Endothelial cell of umbilical vein (primary cell): ENCODE measurements around the gene FUCA2. TPM values are rescaled to one million over a fixed set of nuclear protein-coding genes. Genes with fewer than 3 reads are reported as not detected.

Experiments
- BruUV-seq: library from RNA; stranded (reverse); fragments of 400-500 nt; replicated peaks from 2 replicates; lab custom pipeline; 2021; lab: Mats Ljungman, UMichigan
- CTCF ChIA-PET: fragments of 300-600, 350-600 bp; sonication (Branson Sonifier 250); formaldehyde crosslinking; loops from one replicate; lab custom pipeline; 2021; ENCODE audit warnings: antibody characterized with exemption, inconsistent platforms; lab: Charles Lee
- POLR2A ChIA-PET: fragments of 300-600, 350-600 bp; sonication (Branson Sonifier 250); formaldehyde crosslinking; loops from one replicate; lab custom pipeline; 2021; ENCODE audit warnings: antibody characterized with exemption, inconsistent platforms; lab: Charles Lee
- DNase-seq: peaks from one replicate; pipeline ENCODE4 v3.0.0-alpha.2; 2011; ENCODE audit warnings: low read depth, low spot score
- FAIRE-seq: peaks from 2 replicates; lab custom pipeline; 2011; peaks lifted over from hg19 to GRCh38; lab: Jason Lieb, UNC
- H2AFZ ChIP-seq: 2 replicates; pipeline ENCODE4 v1.6.0; 2012; ENCODE audit warnings: low read depth, low read length, control low read depth, inconsistent platforms
- H3K27ac ChIP-seq: 2 replicates; pipeline ENCODE4 v1.5.1; 2011; ENCODE audit warnings: low read depth, mild to moderate bottlenecking, control low read depth, low read length, moderate library complexity; ENCODE audit not compliant: insufficient read depth
- H3K27me3 ChIP-seq, 2 experiments: 2 replicates each; pipeline versions ENCODE4 v1.6.0 to v1.6.1; 2011; ENCODE audit warnings: low read length in 2 of 2, mixed read lengths in 1 of 2; ENCODE audit not compliant: control insufficient read depth in 2 of 2, insufficient read depth in 2 of 2
- H3K36me3 ChIP-seq, 2 experiments: 2 replicates in 1 of 2; 3 replicates in 1 of 2; pipeline ENCODE4 v1.5.1; 2011; ENCODE audit warnings: low read length in 2 of 2, mild to moderate bottlenecking in 1 of 2, moderate library complexity in 1 of 2; ENCODE audit not compliant: control insufficient read depth in 2 of 2, insufficient read depth in 2 of 2; ENCODE audit errors: extremely low read depth in 1 of 2
- H3K4me1 ChIP-seq: 3 replicates; pipeline ENCODE4 v1.5.1; 2011; ENCODE audit warnings: mild to moderate bottlenecking, low read length; ENCODE audit not compliant: control insufficient read depth, insufficient read depth; ENCODE audit errors: extremely low read depth
- H3K4me2 ChIP-seq: 2 replicates; pipeline ENCODE4 v1.6.1; 2011; ENCODE audit warnings: low read length, control low read depth, mixed read lengths; ENCODE audit not compliant: insufficient read depth
- H3K4me3 ChIP-seq, 3 experiments: fragments of 200-600 bp in 1 of 3; sonication (generic), shearing (Covaris generic) in 1 of 3; replicated peaks in 1 of 3; 2 replicates each; pipeline ENCODE4 v1.5.1; 2011 to 2016; ENCODE audit warnings: control low read depth in 3 of 3, low read length in 3 of 3, mild to moderate bottlenecking in 2 of 3, inconsistent platforms in 1 of 3, low read depth in 1 of 3, moderate library complexity in 1 of 3; ENCODE audit not compliant: insufficient read depth in 1 of 3
- H3K79me2 ChIP-seq: 2 replicates; pipeline ENCODE4 v1.6.0; 2012; ENCODE audit warnings: low read length, inconsistent platforms; ENCODE audit not compliant: control insufficient read depth, insufficient read depth
- H3K9ac ChIP-seq: replicated peaks from 2 replicates; pipeline ENCODE3; 2011; ENCODE audit warnings: low read length, control low read depth; ENCODE audit not compliant: insufficient read depth; ENCODE audit errors: extremely low read depth
- H3K9me1 ChIP-seq: replicated peaks from 3 replicates; pipeline ENCODE4 v1.6.0; 2011; ENCODE audit warnings: mild to moderate bottlenecking, low read length; ENCODE audit not compliant: control insufficient read depth, insufficient read depth; ENCODE audit errors: extremely low read depth
- H3K9me3 ChIP-seq: replicated peaks from 2 replicates; pipeline ENCODE4 v1.5.1; 2012; ENCODE audit warnings: low read length, inconsistent platforms; ENCODE audit not compliant: control insufficient read depth, insufficient read depth
- H4K20me1 ChIP-seq: replicated peaks from 2 replicates; pipeline ENCODE3; 2011; ENCODE audit warnings: mild to moderate bottlenecking, low read length; ENCODE audit not compliant: control insufficient read depth, insufficient read depth; ENCODE audit errors: extremely low read depth
- EZH2 ChIP-seq: IDR thresholded peaks from 2 replicates; pipeline ENCODE4 v1.6.1; 2012; ENCODE audit warnings: borderline replicate concordance, low read depth, mild to moderate bottlenecking, moderate library complexity, low read length, inconsistent platforms; ENCODE audit not compliant: severe bottlenecking
- GATA2 ChIP-seq: IDR thresholded peaks from 2 replicates; pipeline ENCODE4 v1.7.0; 2011; ENCODE audit warnings: low read depth, mild to moderate bottlenecking, moderate library complexity, mixed read lengths, low read length; ENCODE audit not compliant: insufficient read length, insufficient read depth
- JUN ChIP-seq: IDR thresholded peaks from 2 replicates; pipeline ENCODE4 v1.6.1; 2011; ENCODE audit warnings: borderline replicate concordance, low read depth; ENCODE audit not compliant: insufficient read length, insufficient read depth
- MAX ChIP-seq: IDR thresholded peaks from 2 replicates; pipeline ENCODE4 v1.6.1; 2011; ENCODE audit not compliant: insufficient read depth, insufficient read length
- MYC ChIP-seq: IDR thresholded peaks from one replicate; pipeline ENCODE4 v1.6.1; 2011; ENCODE audit warnings: mild to moderate bottlenecking, low read depth, low read length
- POLR2A ChIP-seq: IDR thresholded peaks from 2 replicates; pipeline ENCODE4 v1.6.1; 2012; ENCODE audit warnings: low read depth, mild to moderate bottlenecking, control low read depth, low read length
- POLR2AphosphoS5 ChIP-seq: IDR thresholded peaks from 2 replicates; pipeline ENCODE4 v1.6.1; 2012; ENCODE audit warnings: low read depth, mild to moderate bottlenecking, control low read depth, low read length, moderate library complexity; ENCODE audit not compliant: insufficient read depth
- dilution Hi-C: fragments of 300-500 bp; cut with MboI; formaldehyde crosslinking; loops from one replicate; pipeline ENCODE4 v1.15.0; 2019; ENCODE audit warnings: low sequenced_read_pairs; ENCODE audit not compliant: extremely low pct_ligation_motif_present
- intact Hi-C: fragments of 100-400 bp; cut with micrococcal nuclease; formaldehyde crosslinking; loops from one replicate; pipeline ENCODE4 v1.10.0; 2022
- polyA plus RNA-seq, 4 experiments: library from polyadenylated mRNA; depleted of rRNA in 3 of 4; stranded (reverse) in 3 of 4; unstranded in 1 of 4; fragments of >200 nt; gene quantifications; 2 replicates each; pipeline versions ENCODE4 v1.2.1 to v1.2.3, GENCODE V29; 2011 to 2012; ENCODE audit warnings: missing spikeins in 1 of 4
- total RNA-seq: library from RNA; stranded (reverse); gene quantifications from 2 replicates; pipeline ENCODE4 v1.2.3, GENCODE V29; 2021

FUCA2 gene
- total and polyA plus RNA-seq, 2 donors (not counting 3 experiments of a cell fraction or from before 2014, with no cell fraction given): 29.7 to 80.9 TPM

DNA sequence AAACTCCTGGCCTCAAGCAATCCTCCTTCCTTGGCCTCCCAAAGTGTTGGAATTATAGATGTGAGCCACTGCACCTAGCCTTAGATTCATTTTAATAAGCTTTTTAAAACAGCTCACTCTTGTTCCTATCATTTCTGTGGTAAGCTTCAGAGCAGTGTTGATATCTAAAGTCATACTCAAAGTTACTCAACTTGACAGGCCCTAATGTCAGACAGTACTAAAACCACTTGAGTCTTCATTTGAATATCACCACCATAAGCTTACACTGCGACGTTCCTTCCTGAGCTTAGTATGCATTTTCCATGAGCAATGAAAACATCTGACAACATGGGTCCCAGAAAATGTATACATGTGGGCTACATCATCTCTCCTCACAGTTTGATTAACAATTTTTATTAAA is 6.0 kb downstream of the FUCA2 start:
- Histone ChIP-seq H3K9ac (no peak overlapping the region), H3K4me3 (no peak overlapping the region), H3K4me1 (peaks cover 6% of the 10 kb centered on the region), H3K4me2 (no peak overlapping the region), H4K20me1 (no peaks in the 10 kb centered on the region), H3K27me3 (no peaks in the 10 kb centered on the region), H3K9me1 (no peaks in the 10 kb centered on the region), H3K27ac (no peak overlapping the region), H3K36me3 (peaks cover 0 to 3% of the 10 kb centered on the region in 2 experiments), H2AFZ (no peak overlapping the region), H3K79me2 (peaks cover 3% of the 10 kb centered on the region), H3K9me3 (no peaks in the 10 kb centered on the region)
- dilution Hi-C loops: no loop called here
- TF ChIP-seq EZH2 (no peak), GATA2 (no peak), MYC (no peak), JUN (no peak), POLR2AphosphoS5 (no peak), MAX (no peak), POLR2A (no peak)
- ChIA-PET CTCF (interaction anchor here (1.5 to 1.7 kb wide), 2 partner anchors 9 to 10 kb away, joined by 3 to 4 read pairs; no protein-coding TSS in a partner anchor), POLR2A (no interaction called here)
- no TSS peak for BruUV-seq
- DNase-seq (no peak), FAIRE-seq (no peak)
- intact Hi-C loops: no loop called here

DNA sequence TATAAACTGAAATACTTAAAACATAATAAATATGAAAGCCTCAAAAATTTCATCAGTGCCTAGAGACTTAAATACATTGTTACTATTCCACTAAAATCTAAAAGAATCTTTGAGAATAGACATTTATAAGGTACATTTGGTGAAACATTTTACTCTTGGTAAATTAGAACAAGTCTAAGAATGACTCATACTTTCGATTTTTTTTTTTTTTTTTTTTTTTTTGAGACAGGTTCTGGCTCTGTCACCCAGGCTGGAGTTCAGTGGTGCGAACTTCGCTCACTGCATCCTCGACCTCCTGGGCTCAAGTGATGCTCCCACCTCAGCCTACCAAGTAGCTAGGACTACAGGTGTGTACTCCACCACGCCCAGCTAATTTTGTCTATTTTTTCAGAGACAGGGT is 6.4 kb downstream of the FUCA2 start:
- dilution Hi-C loops: no loop called here
- no peak overlapping the region for H3K9ac ChIP-seq
- DNase-seq (no peak), FAIRE-seq (no peak)
- H3K27ac ChIP-seq: no peak overlapping the region
- H3K9me3 ChIP-seq: no peaks in the 10 kb centered on the region
- TF ChIP-seq GATA2: no peak
- CTCF ChIA-PET: interaction anchor here (1.5 to 1.7 kb wide), 2 partner anchors 9 to 10 kb away, joined by 3 to 4 read pairs; no protein-coding TSS in a partner anchor
- H3K4me2 ChIP-seq: no peak overlapping the region
- no TSS peak for BruUV-seq
- intact Hi-C loops: no loop called here
- H2AFZ ChIP-seq: no peak overlapping the region
- H3K79me2 ChIP-seq: peaks cover 3% of the 10 kb centered on the region
- POLR2A ChIA-PET: no interaction called here
- H3K4me1 ChIP-seq: peaks cover 4% of the 10 kb centered on the region
- no peaks in the 10 kb centered on the region for H4K20me1 ChIP-seq
- peaks cover 0 to 3% of the 10 kb centered on the region in 2 experiments for H3K36me3 ChIP-seq
- no peak overlapping the region for H3K4me3 ChIP-seq
- H3K9me1 ChIP-seq: no peaks in the 10 kb centered on the region
- no peaks in the 10 kb centered on the region for H3K27me3 ChIP-seq
